ENCODE measurements around the gene C12orf57. TPM values are rescaled to one million over a fixed set of nuclear protein-coding genes. Genes with fewer than 3 reads are reported as not detected.

Gene C12orf57
- total RNA-seq, 2 donors from 2014 or later: 229 to 609 TPM

DNA sequence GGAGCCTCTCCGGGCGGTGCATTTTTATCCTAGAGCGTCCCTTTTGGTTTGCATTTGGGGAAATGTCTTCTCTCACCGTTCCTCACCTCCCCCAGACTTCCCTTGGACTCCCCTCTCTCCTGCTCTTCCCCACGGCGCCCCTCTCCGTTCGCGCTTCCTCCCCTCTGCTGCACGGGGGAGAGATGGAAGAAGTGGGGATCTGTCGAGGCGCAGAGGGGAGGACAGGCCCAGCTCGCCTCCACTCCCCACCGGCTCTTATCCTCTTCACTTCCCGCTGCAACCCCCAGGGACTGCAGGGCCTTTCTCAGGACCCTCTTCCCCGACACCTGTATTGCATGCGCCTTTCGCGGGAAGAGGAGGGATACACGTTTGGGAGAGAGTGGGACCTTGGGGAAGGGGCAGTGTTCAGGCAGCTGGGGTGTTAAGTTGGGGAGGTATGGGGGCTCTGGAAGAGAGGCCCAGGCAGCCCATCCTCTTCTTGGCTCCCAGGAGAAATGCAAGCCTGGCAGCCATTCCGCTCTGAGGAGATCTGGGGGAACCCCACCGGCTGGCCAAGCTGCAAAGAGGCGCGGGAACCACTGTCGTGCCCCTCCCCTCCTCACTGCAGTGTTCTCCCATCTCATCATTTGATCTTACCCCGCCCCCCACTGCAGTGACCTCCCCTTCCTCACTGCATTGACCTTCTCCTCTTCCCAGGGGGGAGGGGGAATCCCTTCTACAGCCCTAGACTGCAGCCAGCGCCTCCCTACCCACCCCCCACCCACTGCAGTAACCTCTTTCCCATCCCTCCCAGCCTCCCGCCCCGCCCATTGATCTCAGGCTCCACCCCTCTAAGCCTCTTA, 28.7 kb upstream of the C12orf57 start:
- DNase-seq (ENCODE audit: low spot score in 2 of 2) (no peak), ATAC-seq (peak in 1 of 2 donors; percentile 9)
- Mint-ChIP-seq H3K27ac (peak overlapping the region; percentile 73 to 98), H3K36me3 (peaks cover 15 to 36% of the 10 kb centered on the region in 2 donors), H3K9me3 (no peaks in the 10 kb centered on the region)

- ATAC-seq (no peak), DNase-seq (ENCODE audit: low spot score in 2 of 2) (no peak)
- H3K36me3 Mint-ChIP-seq: peaks cover 15 to 38% of the 10 kb centered on the region in 2 donors
- H3K9me3 Mint-ChIP-seq: no peaks in the 10 kb centered on the region
- peak overlapping the region in 1 of 2 donors; percentile 98 for H3K27ac Mint-ChIP-seq
These were observed 28.0 kb upstream of the C12orf57 start for GRCh38 chr12:6915789-6916285.

DNA sequence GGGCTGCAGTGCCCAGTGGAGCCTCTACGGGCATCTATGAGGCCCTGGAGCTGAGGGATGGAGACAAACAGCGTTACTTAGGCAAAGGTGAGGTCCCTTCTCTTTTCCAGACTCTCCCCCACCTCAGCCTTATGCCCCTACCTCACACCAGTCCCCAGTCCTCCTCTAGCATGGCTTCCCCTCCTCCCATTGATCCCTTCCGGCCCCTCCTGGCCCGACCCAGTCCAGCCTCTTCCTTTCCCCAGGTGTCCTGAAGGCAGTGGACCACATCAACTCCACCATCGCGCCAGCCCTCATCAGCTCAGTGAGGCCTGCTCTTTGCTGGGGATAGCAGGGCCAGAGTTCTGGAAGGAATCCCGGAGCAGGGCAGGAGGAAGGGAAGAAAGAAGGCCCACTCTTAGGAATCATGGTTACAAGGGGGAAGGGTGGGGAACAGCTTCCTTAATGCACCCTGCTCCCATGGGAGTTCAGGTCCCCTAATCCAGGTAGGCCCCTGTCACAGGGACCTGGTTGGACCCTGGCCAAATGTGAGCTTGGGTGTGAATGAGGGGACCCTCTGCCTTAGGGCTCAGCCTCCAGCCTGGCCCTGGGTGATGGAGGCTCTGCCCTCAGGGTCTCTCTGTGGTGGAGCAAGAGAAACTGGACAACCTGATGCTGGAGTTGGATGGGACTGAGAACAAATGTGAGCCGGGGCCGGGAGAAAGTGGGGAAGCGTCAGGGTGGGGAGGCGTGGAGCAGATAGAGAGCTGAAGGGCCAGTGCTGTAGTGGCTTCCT, 27.2 kb upstream of the C12orf57 start:
- no peak for ATAC-seq
- peak overlapping the region in 1 of 2 donors; percentile 78 for H3K27ac Mint-ChIP-seq
- no peaks in the 10 kb centered on the region for H3K9me3 Mint-ChIP-seq
- DNase-seq (ENCODE audit: low spot score in 2 of 2): no peak
- H3K36me3 Mint-ChIP-seq: peaks cover 15 to 39% of the 10 kb centered on the region in 2 donors

- Mint-ChIP-seq H3K9me3 (no peaks in the 10 kb centered on the region), H3K36me3 (peaks cover 15 to 45% of the 10 kb centered on the region in 2 donors), H3K27ac (no peak overlapping the region)
- ATAC-seq (no peak), DNase-seq (ENCODE audit: low spot score in 2 of 2) (no peak)
These were observed 26.2 kb upstream of the C12orf57 start for GRCh38 chr12:6917491-6918231.

- ATAC-seq (no peak), DNase-seq (ENCODE audit: low spot score in 2 of 2) (no peak)
- Mint-ChIP-seq H3K36me3 (peaks cover 15 to 45% of the 10 kb centered on the region in 2 donors), H3K27ac (peak overlapping the region in 1 of 2 donors; percentile 36), H3K9me3 (no peaks in the 10 kb centered on the region)
These were observed 24.2 kb upstream of the C12orf57 start for GRCh38 chr12:6919588-6919987.

GRCh38 chr12:6921539-6921938, 22.3 kb upstream of the C12orf57 start:
- DNase-seq (ENCODE audit: low spot score in 2 of 2) (no peak), ATAC-seq (no peak)
- peaks cover 9 to 26% of the 10 kb centered on the region in 2 donors for H3K36me3 Mint-ChIP-seq
- H3K27ac Mint-ChIP-seq: peak overlapping the region in 1 of 2 donors; percentile 39
- no peaks in the 10 kb centered on the region for H3K9me3 Mint-ChIP-seq

DNA sequence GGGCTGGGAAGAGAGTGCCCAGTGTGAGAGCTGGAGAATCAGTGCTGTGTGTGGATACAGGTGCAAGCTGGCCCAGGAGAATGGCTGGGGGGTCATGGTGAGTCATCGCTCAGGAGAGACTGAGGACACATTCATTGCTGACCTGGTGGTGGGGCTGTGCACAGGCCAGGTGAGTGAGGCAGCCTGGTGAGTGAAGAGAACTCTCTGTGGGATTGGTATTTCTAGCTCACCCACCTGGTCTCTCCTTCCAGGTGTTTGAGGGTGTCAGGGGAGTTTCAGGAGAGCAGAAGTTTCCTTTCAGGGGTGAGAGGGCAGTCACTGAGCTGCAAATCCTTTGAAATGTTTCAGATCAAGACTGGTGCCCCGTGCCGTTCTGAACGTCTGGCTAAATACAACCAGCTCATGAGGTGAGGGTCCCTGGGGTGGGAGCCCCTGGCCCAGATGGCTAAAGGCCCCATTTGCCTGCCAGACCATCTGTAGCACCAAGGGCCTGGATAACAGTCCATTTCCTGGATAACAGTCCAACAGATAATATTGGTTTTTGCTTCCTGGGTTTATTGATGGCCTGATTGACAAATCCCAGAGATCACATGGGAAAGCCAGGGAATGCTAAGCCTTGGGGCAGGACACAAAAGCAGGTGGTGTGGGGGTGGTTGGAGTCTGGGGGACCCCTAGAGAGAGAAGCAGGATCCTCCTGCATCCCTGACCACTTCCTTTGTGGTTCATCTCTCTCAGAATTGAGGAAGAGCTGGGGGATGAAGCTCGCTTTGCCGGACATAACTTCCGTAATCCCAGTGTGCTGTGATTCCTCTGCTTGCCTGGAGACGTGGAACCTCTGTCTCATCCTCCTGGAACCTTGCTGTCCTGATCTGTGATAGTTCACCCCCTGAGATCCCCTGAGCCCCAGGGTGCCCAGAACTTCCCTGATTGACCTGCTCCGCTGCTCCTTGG, 21.6 kb upstream of the C12orf57 start:
- H3K36me3 Mint-ChIP-seq: peaks cover 9 to 19% of the 10 kb centered on the region in 2 donors
- H3K9me3 Mint-ChIP-seq: no peaks in the 10 kb centered on the region
- H3K27ac Mint-ChIP-seq: peak overlapping the region in 1 of 2 donors; percentile 39
- DNase-seq (ENCODE audit: low spot score in 2 of 2): no peak
- no peak for ATAC-seq

DNA sequence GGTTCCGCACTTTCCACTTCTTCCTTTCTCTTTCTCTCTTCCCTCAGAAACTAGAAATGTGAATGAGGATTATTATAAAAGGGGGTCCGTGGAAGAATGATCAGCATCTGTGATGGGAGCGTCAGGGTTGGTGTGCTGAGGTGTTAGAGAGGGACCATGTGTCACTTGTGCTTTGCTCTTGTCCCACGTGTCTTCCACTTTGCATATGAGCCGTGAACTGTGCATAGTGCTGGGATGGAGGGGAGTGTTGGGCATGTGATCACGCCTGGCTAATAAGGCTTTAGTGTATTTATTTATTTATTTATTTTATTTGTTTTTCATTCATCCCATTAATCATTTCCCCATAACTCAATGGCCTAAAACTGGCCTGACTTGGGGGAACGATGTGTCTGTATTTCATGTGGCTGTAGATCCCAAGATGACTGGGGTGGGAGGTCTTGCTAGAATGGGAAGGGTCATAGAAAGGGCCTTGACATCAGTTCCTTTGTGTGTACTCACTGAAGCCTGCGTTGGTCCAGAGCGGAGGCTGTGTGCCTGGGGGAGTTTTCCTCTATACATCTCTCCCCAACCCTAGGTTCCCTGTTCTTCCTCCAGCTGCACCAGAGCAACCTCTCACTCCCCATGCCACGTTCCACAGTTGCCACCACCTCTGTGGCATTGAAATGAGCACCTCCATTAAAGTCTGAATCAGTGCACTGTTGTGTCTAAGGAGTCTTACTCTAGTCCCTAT, 20.7 kb upstream of the C12orf57 start:
- Mint-ChIP-seq H3K27ac (no peak overlapping the region), H3K36me3 (peaks cover 9 to 19% of the 10 kb centered on the region in 2 donors), H3K9me3 (no peaks in the 10 kb centered on the region)
- DNase-seq (ENCODE audit: low spot score in 2 of 2): no peak
- no peak for ATAC-seq

DNA sequence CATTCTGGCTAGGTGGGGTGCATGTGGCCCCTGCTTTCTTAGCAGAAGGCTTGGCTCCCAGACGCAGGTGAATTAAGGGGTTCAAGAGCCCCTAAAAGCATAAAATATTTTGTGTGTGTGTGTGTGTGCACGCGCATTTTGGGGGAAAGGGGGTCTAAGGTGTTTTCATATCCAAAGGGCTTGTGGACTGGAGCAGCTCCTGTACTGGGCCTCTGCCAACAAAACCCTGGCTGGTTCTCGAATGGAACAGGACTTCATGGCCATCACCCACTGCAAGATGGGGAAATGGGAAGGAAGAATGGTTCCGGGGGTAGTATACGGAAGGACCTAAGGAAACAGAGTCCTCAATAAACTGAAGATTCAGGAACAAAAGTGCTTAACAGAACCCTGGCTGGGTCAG, 20.0 kb upstream of the C12orf57 start:
- H3K27ac Mint-ChIP-seq: peak overlapping the region in 1 of 2 donors; percentile 92
- H3K36me3 Mint-ChIP-seq: peaks cover 14 to 24% of the 10 kb centered on the region in 2 donors

GRCh38 chr12:6925239-6925539, 18.6 kb upstream of the C12orf57 start:
- no peak for DNase-seq (ENCODE audit: low spot score in 2 of 2)
- no peak for ATAC-seq
- Mint-ChIP-seq H3K9me3 (no peaks in the 10 kb centered on the region), H3K36me3 (peaks cover 6 to 14% of the 10 kb centered on the region in 2 donors), H3K27ac (peak overlapping the region in 1 of 2 donors; percentile 92)

More for the DNA sequence above, 20.0 kb upstream of the C12orf57 start:
- DNase-seq (ENCODE audit: low spot score in 2 of 2) (no peak), ATAC-seq (no peak)
- H3K9me3 Mint-ChIP-seq: no peaks in the 10 kb centered on the region

GRCh38 chr12:6925540-6926279, 18.1 kb upstream of the C12orf57 start:
- Mint-ChIP-seq H3K9me3 (no peaks in the 10 kb centered on the region), H3K27ac (peak overlapping the region in 1 of 2 donors; percentile 92), H3K36me3 (peaks cover 6 to 13% of the 10 kb centered on the region in 2 donors)
- ATAC-seq: no peak
- DNase-seq (ENCODE audit: low spot score in 2 of 2): no peak

DNA sequence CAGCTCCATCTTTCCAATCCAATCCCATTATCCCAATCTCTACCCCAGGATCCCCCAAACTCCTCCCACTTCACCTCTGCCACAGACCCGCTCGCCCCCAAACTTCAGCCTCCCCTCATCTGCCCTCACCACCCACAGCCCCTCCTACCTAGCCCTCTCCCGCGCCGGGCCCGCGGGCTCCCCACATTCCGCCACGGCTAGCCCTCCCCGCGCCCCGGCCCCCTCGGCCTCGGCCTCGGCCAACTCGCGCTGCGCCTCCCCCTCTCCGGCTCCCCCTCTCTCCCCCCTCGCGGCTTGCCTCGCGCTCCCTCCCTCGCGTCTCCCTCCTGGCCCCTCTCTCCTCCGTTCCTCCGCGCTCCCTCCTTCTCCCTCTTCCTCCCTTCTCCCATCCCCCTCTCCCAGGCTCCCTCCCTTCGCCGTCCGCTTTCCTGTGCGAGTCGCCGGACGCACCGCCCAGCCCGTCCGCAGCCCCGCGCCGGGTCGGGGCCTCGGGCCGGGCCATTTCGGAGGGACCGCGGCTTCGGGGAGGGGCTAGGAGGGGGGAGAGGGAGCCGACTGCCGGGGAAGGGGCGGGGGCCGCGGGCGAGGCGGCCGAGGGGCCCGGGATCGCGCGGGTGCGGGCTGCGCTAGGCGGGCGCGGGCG, 16.3 kb upstream of the C12orf57 start, which contains the start of gene ATN1:
Gene ATN1, plus strand, starts transcription at position 581 of the 643 bp plus-strand sequence. CDS start 6,043 bp downstream, outside the sequence.
- H3K36me3 Mint-ChIP-seq: peaks cover 5 to 6% of the 10 kb centered on the region in 2 donors
- H3K9me3 Mint-ChIP-seq: no peaks in the 10 kb centered on the region
- ATAC-seq (peak; percentile 42 to 45), DNase-seq (ENCODE audit: low spot score in 2 of 2) (peak in 1 of 2 donors; percentile 43)
- H3K27ac Mint-ChIP-seq: peak within 1 kb of the TSS; percentile 92 to 94

DNA sequence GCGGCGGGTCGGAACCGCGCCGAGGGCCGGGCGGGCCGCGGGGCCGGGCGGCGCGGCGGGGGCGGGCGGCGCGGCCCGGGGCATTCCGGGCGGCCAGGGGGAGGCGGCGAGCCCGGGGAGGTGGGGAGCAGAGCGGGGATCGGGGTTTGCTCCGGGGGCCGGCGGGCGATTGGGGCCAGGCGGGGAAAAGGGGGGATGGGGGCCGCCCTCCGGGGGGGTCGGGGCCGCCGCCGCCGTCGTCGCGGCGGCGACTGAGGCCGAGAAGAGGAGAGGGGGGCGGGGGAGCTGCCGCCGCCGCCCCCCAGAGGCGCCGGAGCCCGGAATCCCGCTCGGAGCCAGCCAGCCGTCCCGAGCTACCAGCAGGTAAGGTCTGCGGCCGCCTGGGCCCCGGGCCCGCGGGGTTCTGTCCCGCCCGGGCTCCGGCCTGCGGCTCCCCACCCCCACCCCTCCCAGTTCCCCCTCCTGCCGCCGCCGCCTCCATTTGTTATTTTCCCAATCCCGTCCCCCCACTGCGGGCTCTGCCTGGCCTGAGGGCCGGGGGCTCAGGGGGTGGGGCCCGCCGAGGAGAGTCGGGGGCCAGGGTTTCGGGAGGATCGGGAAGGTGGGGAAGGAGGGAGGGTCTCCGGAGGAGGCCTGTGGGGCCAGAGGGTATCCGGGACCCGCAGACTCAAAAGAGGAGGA, 15.7 kb upstream of the C12orf57 start:
- Mint-ChIP-seq H3K9me3 (no peaks in the 10 kb centered on the region), H3K27ac (peak overlapping the region; percentile 81 to 94), H3K36me3 (peaks cover 5 to 6% of the 10 kb centered on the region in 2 donors)
- ATAC-seq (peak; percentile 8 to 9), DNase-seq (ENCODE audit: low spot score in 2 of 2) (no peak)
